Middle frontal gyrus (tissue), 1 donor: Measurements from ENCODE around the gene MORN1.

Source experiments
- DNase-seq: peaks from one replicate; pipeline ENCODE4 v3.0.0-alpha.2; 2015; ENCODE audit warnings: low spot score; ENCODE audit errors: extremely low spot score

Gene MORN1

DNA sequence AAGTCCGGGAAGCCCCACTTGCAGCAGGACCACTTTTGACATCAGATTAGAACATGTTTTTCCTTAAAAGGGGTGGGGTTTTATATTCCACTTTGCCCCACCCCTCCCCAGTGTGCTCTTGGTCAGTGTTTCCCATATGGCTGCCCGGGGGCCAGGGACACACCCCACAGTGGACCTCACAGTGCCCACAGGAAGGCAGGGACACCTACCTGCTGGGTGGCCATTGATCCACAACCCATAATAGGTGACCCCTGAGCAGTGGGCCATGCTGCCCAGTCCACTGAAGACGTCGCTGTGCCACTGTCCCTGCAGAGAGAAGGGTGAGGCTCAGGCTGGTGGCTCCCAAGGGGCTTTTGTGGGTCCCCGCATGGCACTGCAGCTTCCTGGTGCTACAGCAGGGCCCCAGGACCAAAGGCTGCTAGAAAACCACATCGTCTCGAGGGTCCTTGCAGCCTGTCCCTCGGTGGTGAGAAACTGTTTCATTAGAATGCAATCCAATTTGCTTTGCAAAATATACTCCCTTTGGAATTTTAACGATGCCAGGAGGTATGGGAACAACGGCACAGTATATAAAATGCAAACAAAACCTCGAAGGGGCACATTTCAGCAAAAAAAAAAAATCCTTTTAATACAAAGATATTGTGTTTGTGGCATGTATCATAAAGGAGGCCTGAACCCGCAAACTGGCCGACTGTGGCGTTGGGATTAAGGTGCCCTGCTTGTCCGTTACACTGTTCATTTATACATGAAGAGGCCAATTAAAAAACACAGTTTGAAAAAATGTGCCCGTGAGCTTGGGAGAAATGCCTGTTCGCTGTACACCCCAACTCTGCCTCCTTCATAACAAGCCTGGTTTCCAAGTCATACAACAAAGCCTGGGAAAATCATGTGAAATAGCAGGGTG is 16.9 kb downstream of the MORN1 start:
- DNase-seq, result no peak

DNA sequence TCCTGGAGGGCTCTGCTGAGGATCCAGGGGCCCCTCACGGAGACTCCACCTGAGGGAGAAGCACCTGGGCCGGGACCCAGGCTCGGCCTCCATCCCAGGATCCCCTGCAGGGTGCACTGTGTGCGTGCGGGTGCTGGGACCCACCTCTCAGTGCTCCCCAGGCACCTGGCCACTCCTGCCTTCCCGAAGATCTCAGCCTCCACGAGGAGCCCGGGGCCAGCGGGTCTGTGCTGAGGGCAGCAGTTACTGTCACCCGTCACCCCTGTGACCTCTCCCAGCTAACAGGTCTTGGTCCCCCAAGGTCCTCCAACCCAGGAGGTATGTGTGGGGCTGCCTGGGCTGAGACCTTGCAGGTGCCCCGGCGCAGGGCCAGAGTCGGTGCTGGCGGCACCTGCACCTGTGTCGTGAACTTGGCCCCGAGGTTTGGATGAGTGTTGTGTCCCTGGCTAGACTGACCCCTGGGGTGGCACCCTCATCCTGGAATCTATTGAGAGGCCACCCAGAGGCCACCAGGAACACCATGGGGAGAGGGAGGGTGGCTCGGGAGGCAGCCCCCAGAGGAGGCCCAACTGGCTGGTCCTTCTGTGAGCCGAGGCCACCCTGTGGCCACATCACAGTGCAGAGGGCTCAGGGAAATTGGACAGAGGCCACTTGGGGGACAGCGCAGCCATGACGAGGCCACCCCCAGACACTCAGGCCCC is 17.7 kb downstream of the MORN1 start:
- no peak for DNase-seq

DNA sequence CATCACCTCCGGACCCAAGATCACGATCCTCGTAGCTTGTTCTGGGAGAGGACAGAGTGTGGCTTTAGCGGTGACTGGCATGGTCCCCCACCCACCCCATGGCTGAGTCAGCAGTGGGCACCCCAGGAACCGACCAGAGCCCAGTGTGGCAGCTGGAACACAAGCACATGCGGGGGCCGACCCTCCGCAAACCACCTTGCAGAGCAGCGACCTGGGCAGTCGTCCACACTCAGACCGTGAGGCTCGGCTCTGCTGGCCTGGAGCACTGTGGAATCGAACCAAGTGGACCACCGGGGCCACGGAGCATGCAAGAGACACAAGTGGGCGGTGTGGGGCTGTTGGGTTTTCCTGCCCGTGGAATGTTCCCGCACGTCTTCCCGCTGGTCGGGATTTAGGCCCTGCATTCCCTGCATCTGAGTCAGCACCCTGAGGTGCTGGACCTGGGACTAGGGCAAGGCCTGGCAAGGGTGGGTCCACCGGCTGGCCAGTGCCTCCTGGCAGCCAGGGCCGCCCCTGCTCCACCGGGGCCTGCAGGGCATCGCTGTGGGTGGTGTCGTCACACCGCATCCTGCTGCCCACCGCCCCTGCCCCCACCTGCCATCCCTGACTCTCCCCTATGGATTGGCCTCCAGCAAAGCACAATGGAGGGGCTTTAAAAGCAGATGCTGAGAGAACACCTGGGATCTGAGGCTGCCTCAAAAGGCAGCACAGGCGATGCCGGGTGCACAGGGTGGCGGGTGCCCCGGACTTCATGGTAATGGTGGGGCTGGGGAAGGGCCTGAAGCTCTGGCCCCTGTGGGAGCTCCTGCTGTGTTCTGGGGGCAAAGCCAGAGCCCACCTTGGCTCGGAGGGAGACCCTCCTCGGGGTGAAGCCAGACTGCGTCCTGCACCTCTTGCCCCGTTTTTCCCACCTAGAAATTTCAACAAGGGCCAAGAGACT is 18.5 kb downstream of the MORN1 start:
- DNase-seq, result no peak

DNA sequence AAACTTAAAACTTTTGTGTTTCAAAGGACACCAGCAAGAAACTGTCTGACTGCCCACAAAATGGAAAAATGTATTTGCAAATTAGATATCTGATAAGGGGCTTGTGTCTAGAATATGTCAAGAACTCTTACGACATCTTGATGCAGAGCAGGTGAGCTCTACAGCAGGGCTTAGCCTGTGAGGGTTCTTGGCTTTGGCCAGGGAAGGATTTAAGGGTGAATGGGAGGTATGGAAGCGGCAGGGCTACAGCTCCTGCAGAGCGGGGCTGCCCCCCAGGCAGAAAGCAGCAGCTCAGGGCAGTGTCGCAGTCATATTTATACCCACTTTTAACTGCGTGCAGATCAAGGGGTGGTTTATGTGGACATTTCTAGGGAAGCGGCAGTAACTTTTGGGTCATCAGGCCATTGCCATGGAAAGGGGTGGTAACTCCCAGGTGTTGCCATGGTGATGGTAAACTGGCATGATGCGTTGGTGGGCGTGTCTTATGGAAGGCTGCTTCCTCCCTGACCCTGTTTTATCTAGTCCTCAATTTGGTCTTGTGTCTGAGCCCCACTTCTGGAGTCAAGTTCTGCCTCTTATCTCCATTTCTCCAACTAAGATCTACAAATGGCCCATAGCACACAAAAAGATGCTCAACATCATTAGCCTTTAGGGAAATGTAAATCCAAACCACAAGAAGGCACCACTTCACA is 23.2 kb downstream of the MORN1 start:
- no peak for DNase-seq

DNA sequence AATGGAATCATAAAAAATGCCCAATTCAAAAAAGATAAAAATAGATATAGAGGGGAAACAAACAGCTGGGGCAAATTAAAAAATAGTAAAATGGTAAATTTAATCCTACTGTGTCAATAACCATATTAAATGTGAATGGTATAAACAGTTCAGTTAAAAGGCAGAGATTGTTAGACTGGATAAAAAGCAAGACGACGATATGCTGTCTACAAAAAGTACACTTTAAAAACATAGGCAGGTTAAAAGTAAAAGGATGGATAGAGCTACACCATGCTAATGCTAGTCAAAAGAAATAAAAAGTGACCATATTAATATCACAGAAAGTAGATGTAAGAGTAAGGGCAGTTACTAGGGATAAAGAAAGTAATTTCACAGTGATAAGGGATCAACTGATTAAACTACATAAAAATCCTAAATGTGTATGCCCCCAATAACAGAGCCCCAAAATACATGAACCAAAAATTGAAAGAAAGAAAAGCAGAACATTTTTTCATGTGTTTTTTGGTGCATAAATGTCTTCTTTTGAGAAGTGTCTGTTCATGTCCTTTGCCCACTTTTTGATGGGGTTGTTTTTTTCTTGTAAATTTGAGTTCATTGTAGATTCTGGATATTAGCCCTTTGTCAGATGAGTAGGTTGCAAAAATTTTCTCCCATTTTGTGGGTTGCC is 27.4 kb downstream of the MORN1 start:
- DNase-seq, result no peak

DNA sequence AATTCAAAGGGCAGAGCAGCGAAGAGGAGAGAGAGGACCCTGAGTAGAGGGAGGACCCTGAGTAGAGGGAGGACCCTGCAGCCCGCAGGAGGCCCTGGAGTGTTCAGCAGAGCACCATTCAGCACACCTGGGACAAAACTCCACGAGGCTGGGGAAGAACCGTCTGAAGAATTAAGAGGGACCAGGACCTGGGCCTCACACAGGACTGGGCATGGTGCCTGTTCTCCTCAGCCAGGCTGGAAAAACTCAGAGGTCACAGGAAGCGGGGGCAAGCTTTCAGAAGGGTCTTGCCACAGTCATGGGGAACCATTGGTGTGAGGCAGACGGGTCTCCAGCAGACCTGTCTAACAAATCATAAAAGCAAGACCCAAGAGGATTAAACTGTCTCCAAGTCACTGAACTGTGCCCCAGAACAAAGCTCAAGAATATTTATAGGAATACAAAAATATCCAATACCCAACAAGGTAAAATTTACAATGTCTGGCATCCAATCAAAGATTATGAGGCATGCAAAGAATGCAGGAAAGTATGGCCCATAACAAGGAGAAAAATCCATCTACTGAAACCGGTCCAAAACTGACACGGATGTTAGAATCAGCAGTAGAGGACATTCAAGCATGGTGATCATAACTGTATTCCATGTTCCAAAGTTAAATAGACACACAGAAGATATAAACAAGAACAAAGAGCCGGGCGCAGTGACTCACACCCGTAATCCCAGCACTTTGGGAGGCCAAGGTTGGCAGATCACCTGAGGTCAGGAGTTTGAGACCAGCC is 30.6 kb downstream of the MORN1 start:
- no peak for DNase-seq

DNA sequence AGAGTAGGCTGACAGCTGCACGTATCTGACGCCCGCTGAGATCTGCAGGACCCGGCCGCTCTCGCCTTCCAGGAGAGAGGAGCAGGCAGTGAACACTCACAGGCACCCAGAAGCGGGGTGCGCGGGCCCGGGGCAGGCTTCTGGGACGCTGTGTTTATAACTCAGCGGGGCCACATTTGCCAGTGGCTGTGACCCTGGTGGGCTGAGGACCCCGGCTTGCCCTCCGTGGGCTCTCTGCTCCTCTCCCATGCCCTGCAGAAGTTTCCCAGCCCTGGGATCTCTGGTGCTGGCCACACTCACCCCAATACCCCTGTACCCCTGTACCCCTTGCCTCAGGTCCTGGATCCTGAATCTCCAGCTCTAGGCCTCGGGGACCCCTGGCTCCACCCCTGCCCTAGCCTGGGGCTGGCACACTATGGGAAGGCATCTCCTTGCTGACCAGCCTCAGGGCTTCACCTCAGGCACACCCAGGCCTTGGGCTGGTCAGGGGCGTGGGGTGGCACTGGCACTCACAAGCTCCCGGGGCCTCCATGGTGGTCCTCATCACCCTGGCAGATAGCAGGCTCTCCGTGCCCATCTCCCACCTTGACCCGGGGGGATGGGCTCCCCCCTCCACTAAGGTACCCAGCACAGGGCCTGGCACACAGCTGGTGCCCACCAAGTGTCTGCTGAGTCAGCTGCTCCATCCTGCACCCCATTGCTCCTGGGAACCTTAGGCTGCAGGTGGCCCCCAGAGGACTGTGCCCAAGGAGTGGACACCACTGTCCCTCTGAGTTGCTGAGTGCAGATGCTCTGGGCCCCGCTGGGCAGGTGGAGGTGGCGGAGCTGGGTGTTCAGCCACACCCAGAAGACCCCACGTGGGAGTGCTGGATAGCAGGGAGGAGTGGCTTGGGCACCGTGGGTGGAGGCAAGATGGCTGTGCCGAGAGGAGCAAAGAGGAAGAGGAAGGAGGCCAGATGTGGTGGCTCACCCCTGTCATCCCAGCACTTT is 32.4 kb downstream of the MORN1 start:
- DNase-seq, result no peak

DNA sequence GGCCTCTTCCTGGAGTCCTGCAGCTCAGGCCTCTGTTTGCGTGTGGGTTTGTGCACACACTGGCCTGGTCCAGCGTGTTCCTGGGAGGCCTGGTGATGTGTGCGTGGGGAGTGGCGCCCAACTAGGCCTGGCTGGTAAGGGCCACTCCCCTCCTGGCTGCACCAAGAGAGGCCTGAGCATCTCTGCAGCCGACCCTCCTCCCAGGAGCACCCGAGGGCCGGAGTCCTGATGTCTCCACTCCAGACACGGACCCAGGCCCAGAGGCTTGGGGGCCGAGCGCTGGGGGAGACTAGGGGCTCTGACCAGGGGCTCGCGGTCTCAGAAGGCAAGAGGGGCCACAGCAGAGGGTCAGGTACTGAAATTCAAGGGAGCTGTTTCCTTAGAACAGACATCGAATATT is 33.3 kb downstream of the MORN1 start:
- no peak for DNase-seq

DNA sequence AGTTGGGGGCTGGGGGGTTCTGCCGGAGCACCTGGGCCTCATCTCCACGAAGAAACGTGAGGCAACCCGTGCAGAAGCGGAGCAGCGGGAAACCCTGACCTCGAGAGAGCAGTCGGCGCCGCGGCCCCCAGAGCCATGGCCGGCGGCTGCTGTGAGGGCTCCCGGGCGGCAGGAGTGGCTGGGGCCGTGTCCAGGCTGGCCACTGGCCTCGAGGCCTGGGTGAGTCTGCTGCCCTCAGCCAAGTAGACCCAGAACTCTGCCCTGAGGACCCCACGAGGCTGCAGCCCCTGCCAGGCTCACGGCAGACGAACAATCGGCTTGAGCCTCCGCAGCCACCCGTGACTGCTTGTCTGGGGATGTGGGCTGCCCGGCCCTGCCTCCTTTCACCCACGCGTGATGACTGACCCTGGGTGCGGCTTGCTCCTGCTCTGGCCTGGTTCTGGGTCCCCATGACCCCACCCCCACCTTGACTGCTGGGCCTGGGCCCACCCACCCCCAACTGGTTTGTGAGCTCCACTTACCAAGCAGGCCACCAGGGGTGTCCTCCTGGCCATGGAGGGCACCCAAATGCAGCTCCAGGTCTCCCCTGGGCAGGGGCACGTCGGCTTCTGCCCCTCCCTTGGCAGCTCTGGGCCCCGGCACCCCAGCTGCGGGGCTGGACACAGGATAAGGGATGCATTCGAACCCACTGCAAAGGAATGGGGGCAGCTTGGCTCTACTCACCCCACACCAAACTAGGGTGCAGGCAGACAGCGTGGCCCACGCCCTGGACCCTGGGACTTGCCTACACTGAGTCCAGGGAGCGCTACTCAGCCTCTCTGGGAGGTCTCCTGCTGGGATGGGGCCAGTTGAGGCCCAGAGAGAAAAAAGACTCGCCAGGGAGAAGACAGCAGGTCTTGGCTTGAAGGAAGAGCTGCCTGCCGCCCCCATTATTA is 34.2 kb downstream of the MORN1 start:
- no peak for DNase-seq

DNA sequence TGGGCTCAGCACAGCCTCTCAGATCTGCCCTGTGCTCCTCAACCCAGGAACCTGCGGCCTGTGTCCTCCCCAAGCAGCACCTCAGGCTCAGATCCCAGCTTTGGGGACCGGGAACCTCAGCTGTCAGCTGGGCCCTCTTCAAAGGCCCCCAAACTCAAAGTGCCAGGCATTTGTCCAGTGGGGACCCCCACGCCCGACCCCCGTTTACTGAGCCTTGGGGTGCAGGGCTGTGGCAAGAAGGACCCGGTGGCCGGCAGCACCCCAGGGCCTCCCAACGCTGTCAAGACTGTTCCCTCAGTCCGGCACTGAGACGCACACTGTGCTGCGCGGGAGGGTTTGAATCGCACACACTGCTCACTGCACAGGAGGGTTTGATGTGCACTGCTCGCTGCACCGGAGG is 35.0 kb downstream of the MORN1 start:
- DNase-seq, result no peak

DNA sequence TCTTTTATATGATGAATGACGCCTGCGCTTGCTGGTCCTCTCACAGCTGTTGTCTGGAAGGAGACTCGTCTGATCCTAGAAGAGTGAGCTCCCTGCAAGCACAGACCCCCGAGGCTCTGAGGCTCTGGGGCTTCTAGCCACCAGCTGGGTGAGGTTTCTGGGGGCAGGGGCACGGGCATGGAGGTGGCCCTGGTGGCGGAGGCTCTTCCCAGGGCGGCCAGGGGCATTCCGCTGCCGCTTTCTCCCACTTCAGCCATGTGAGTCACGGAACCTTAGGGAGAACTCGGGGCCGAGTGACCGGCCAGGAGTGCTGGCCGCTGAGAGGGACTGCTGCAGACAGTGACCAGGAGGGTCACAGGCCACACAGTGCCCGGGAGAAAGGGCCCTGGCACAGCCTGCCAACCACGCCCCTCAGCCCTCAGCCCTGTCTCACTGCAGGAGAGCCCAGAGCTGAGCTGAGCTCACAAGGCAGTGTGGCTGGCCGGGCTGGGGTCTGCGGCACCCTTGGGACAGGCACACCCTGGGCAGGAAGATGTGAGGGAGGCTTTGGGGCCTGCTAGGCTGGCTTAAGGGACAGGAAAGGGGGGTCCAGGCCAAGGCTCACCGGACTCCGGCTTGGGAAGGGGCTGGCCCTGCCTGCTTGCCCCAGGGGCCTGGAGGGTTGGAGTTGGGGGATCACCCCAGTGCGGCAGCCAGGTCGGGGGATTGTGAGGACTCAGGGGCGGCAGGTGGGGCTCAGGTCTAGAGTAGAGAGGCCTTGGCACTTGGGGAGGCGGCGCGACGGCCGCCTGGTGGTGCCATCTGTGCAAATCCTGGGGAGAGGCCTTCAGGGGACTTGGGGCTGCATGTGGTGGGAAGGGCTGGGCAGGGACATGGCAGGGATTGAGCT is 35.7 kb downstream of the MORN1 start:
- DNase-seq, result no peak

DNA sequence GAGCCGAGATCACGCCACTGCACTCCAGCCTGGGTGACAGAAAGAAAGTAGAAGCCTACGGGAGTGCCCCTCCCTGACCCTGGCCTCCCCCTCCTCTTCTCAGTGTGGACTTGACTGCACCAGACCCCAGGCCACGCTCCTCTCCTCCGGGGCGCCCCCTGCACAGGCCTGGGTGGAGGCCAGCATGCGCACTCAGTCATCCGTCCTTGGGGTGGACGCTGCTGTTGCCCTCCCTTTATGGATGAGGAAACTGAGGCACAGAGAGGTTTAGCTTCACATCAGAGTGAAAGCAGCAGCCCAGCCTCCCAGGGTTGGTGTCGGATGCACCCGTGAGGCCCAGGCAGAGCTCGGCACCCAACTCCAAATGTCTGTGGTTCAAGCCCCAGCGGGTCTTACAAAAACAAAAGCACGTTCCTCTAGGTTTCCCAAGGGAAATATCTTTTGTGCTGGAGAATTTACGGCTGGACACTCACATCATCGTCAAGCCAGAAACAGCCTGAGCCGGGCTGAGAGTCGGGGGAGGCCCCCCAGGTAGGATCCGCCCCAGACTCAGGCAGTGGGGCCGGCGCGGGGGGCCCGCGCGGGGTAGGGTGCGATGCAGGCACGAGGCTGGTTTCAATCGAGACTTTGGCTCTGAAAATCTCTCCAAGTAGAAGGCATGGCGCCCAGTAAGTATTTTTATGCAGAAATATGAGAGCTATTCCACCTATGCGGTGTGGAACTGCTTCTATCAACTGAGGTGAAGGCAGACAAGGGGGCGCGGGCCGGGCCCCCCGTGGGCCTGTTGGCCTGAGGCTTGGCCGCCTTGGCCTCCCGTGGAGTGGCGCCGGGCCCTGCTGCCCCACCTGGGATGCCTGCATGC is 36.6 kb downstream of the MORN1 start:
- DNase-seq, result no peak

DNA sequence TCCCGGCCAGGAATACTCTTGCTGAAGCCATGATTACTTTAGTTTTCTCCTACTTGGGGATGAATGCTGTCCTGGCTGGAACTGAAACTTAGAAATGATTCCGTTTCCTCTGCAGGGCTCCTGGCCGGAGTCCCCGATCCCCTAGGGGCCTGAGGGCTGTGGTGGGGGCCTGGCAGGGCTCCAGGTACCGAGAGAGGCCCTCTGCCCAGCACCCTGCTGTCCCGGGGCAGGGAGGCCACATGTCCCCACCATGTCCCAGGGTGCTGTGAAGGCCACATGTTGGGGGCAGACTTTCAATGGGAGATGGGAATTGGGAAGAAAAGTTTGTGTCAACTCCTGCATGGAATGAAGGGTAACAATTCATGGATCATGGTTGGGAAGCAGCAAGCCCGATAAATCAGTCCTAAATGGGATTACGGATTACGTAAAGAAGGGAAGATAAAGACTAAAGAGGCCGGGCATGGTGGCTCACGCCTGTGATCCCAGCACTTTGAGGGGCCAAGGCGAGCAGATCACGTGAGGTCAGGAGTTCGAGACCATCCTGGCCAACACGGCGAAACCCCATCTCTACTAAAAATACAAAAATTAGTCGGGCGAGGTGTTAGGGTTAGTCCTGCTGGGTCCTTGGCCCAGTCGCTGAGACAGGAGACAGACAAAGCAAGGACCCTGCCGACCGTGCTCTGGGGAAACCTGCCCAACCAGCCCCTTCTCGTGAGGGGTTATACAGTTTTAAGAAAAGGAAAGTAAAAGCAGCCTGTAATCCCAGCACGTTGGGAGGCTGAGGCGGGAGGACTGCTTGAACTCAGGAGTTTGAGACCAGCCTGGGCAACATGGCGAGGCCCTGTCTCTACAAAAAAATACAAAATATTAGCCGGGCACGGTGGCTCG is 37.6 kb downstream of the MORN1 start:
- no peak for DNase-seq

DNA sequence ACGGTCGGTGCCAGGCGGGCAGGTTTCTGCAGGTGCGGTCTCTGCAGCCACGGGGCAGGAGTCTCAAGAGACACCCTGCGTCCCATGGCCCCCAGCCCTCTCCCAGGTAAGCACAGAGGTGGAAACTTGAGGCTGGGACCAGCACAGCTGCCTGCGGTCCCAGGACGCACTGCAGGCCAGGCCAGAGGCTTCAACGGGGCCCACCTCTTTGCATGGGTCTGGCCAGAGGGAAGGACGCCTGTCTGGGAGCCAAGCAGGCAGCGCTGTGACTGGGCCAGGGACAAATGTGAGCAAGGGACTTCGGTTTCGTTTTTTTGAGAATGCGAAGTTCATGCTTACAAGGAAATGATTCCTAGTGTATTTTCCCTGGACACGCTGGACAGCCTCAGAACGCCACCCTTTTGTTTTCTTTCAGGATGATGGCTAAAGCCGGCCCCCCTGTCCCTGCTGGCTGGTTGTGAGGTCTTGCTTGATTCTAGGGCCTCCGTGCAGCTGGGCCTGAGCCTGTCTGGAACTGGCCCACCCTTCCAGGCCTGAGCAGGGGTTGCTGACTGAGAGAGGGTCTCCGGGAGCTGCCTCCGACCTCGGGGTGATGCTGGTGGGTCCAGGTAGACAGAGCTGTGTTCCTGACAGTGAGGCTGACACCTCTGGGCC is 38.3 kb downstream of the MORN1 start:
- no peak for DNase-seq
